ENCODE data around the gene DPEP3.
"Not testable (repeated sequence)": the region's sequence is repeated elsewhere in the genome, so short reads cannot be mapped to it uniquely, and the experiment has no call there.

Gene DPEP3

DNA sequence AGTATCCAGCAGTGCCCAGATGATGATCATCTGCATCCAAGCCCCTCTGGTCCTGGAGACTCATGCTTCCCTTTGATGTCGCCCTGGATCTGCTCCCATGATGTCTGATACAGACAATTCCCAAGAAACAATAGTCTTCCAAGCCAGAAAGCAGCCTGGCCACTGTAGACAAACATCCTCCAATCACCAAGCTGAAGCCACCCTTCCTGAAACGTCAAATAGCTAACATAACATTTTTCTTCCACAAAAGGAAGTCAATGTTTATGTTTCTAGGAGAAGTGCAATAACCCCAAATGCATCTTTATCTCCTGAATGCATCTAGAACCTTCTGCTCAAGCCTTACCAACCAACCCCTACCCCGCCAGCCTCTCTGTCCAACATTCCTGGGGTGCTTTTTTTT lies 20.2 kb upstream of the DPEP3 start:
- TF ChIP-seq, protein P1, sequence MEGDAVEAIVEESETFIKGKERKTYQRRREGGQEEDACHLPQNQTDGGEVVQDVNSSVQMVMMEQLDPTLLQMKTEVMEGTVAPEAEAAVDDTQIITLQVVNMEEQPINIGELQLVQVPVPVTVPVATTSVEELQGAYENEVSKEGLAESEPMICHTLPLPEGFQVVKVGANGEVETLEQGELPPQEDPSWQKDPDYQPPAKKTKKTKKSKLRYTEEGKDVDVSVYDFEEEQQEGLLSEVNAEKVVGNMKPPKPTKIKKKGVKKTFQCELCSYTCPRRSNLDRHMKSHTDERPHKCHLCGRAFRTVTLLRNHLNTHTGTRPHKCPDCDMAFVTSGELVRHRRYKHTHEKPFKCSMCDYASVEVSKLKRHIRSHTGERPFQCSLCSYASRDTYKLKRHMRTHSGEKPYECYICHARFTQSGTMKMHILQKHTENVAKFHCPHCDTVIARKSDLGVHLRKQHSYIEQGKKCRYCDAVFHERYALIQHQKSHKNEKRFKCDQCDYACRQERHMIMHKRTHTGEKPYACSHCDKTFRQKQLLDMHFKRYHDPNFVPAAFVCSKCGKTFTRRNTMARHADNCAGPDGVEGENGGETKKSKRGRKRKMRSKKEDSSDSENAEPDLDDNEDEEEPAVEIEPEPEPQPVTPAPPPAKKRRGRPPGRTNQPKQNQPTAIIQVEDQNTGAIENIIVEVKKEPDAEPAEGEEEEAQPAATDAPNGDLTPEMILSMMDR (conservative IDR thresholded peaks at IDR 0.05; ENCODE audit: low read depth, low read length), result no peak
- peak; percentile 18 for DNase-seq (ENCODE audit: low read depth)
- H3K4me3 ChIP-seq (ENCODE audit: low read depth, low read length), result no peak overlapping the region

DNA sequence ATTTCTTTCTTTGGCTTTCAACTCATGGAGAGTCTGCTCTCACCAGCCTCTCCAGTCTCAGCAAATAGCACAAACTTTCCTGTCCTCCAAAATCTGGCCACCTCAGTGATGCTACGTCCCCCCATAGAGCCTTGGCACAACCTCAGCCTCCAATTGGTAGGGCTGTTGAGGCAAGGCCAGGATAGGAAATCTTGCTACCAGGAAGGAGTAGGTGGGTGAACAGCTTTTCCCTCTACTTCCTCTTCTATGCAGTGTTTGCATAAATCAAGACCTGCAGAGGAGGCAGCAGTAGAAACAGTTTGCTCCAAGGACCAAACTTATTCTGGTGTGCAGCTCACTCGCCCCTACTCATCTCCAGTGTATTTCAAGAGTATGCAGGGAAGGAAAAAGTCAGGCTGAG lies 19.7 kb upstream of the DPEP3 start:
- TF ChIP-seq, protein P1 (conservative IDR thresholded peaks at IDR 0.05; ENCODE audit: low read depth, low read length), result no peak
- no peak overlapping the region for H3K4me3 ChIP-seq (ENCODE audit: low read depth, low read length)
- no peak for DNase-seq (ENCODE audit: low read depth)

- not testable (repeated sequence) for H3K4me3 ChIP-seq (ENCODE audit: low read depth, low read length); DNase-seq (ENCODE audit: low read depth)
Measured at GRCh38 chr16:67998779-67999688, 18.7 kb upstream of the DPEP3 start, which contains the start of gene DPEP2. Gene DPEP2, minus strand, starts transcription at chr16:67999484. Its CDS starts 6,272 bp downstream, at chr16:67993212.

DNA sequence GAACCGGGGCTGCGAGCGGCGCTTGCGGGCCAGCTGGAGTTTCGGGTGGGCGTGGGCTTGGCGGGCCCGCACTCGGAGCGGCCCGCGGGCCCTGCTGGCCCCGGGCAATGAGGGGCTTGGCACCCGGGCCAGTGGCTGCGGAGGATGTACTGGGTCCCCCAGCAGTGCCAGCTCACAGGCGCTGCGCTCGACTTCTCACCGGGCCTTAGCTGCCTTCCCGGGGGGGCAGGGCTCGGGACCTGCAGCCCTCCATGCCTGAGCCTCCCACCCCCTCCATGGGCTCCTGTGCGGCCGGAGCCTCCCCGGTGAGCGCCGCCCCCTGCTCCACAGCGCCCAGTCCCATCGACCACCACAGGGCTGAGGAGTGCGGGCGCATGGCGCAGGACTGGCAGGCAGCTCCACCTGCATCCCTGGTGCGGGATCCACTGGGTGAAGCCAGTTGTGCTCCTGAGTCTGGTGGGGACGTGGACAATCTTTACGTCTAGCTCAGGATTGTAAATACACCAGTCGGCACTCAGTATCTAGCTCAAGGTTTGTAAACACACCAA lies 18.0 kb upstream of the DPEP3 start:
- not testable (repeated sequence) for H3K4me3 ChIP-seq (ENCODE audit: low read depth, low read length); DNase-seq (ENCODE audit: low read depth)

GRCh38 chr16:67996666-67997065 lies 16.4 kb upstream of the DPEP3 start:
- DNase-seq (ENCODE audit: low read depth), result no peak
- H3K4me3 ChIP-seq (ENCODE audit: low read depth, low read length), result no peak overlapping the region
- TF ChIP-seq, protein P1 (conservative IDR thresholded peaks at IDR 0.05; ENCODE audit: low read depth, low read length), result no peak

DNA sequence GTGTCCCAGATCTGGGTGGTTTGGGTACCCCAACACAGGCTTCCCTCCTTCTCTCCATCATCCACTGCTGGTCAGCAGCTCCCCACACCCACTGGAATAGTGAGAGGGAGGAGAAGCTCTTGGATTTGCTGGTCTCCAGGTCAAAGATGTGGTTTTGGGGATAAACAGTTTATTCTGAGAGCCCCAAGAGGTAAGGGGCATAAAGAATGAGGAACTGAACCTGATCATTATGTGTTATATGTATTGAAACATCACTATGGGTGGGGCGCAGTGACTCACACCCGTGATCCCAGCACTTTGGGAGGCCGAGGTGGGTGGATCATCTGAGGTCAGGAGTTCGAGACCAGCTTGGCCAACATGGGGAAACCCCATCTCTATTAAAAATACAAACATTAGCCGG lies 15.1 kb upstream of the DPEP3 start:
- TF ChIP-seq, protein P1 (conservative IDR thresholded peaks at IDR 0.05; ENCODE audit: low read depth, low read length), result no peak
- DNase-seq (ENCODE audit: low read depth), result no peak
- no peak overlapping the region for H3K4me3 ChIP-seq (ENCODE audit: low read depth, low read length)

DNA sequence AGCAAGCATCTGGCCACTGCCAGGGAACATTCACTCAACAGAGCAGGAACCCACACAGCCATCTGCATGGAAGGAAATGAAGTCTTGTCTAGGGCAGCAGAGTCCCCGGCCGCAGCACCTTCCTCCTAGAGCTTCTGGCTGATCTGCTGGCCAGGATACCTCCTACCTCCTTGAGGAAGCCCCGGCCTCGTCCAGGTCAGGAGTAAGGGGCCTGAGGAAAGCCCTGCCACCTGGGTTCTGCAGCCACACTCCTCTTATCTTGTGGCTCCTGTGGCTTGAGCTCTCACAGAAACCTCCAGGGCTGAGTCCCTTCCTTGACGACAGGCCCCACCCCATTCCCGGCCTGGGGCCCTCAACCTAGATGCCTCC lies 13.7 kb upstream of the DPEP3 start:
- not testable (repeated sequence) for DNase-seq (ENCODE audit: low read depth); H3K4me3 ChIP-seq (ENCODE audit: low read depth, low read length)

DNA sequence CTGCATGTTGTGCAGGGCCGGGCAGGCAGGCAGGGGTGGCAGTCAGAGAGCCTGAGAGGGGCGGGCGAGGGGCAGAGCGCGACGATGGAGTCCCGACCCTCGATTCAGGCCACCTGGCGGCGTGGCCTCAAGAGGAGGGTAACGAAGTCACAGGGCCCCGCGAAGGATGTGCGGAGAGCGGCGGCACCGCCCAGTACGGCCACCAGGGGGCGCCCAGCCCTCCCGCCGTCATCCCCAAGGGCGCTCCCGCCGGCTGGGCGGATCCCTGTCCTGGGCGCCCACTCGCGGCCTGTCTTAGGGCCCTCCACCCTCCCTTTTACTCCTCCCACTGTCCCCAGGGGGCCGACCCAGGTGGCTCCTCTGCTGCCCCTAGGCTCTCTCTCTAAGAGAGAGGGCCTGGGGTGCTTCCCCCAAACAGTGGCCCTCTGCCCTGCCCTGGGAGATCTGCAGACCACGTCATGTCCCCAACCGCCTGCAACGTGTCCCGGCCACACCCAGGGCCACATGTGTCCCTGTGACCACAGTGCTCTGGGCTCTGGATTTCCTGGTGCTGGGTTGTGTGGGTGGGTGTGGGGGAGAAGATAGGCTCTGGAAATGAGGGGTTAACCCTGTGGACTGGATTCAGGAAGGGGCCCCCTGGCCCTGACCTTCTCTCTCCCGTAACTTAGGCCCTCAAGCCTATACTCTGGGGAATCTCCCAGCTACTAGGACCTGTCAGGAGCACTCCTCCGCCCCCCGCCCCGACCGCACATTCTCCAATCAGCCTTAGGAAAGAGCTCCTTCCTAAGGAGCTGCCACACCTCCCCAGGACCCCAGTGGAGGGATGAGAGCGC lies 13.1 kb upstream of the DPEP3 start:
- TF ChIP-seq, protein P1 (conservative IDR thresholded peaks at IDR 0.05; ENCODE audit: low read depth, low read length), result peak; percentile 73
- peak overlapping the region; percentile 38 for H3K4me3 ChIP-seq (ENCODE audit: low read depth, low read length)
- peak; percentile 74 for DNase-seq (ENCODE audit: low read depth)
